Measurements from ENCODE around the gene WIPI1.

The WIPI1 gene

GRCh38 chr17:68452724-68453290 lies 4.5 kb downstream of the WIPI1 start:
- TF ChIP-seq CTCF (conservative IDR thresholded peaks at IDR 0.05) (no peak), ZFX (IDR thresholded peaks at IDR 0.05) (no peak)
- H3K27ac ChIP-seq, result no peak overlapping the region

GRCh38 chr17:68451670-68452354 lies 5.5 kb downstream of the WIPI1 start:
- TF ChIP-seq ZFX (IDR thresholded peaks at IDR 0.05) (no peak), CTCF (conservative IDR thresholded peaks at IDR 0.05) (no peak)
- H3K27ac ChIP-seq, result no peak overlapping the region

GRCh38 chr17:68450801-68451200 lies 6.5 kb downstream of the WIPI1 start:
- TF ChIP-seq ZFX (IDR thresholded peaks at IDR 0.05) (no peak), CTCF (conservative IDR thresholded peaks at IDR 0.05) (no peak)
- H3K27ac ChIP-seq, result no peak overlapping the region

- no peak for TF ChIP-seq ZFX (IDR thresholded peaks at IDR 0.05)
- TF ChIP-seq CTCF (conservative IDR thresholded peaks at IDR 0.05), result no peak
- no peak overlapping the region for H3K27ac ChIP-seq
Measured at GRCh38 chr17:68450391-68450790, 6.9 kb downstream of the WIPI1 start.

GRCh38 chr17:68449021-68449739 lies 8.1 kb downstream of the WIPI1 start:
- TF ChIP-seq ZFX (IDR thresholded peaks at IDR 0.05) (no peak), CTCF (conservative IDR thresholded peaks at IDR 0.05) (no peak)
- peak overlapping the region; percentile 14; the same call in 1 of the 2 replicates for H3K27ac ChIP-seq

- TF ChIP-seq CTCF (conservative IDR thresholded peaks at IDR 0.05) (no peak), ZFX (IDR thresholded peaks at IDR 0.05) (no peak)
Measured at GRCh38 chr17:68446626-68447041, 10.7 kb downstream of the WIPI1 start.

GRCh38 chr17:68445671-68446070 lies 11.6 kb downstream of the WIPI1 start:
- H3K27ac ChIP-seq, result no peak overlapping the region
- TF ChIP-seq CTCF (conservative IDR thresholded peaks at IDR 0.05) (no peak), ZFX (IDR thresholded peaks at IDR 0.05) (no peak)

More at GRCh38 chr17:68446626-68447041, 10.7 kb downstream of the WIPI1 start:
- no peak overlapping the region for H3K27ac ChIP-seq

Data from C4-2B (cell line).